Cardiac fibroblast (primary cell): ENCODE results near the gene ATL3.
A peak's percentile ranks its signal among the peaks of the same experiment; 100 is the strongest.

ENCODE experiments used
- DNase-seq, 2 donors: peaks; one replicate each; pipeline versions ENCODE4 v3.0.0 to v3.0.0-alpha.2; 2010; ENCODE audit warnings: low read depth in 2 of 2
- H3K4me3 ChIP-seq, 2 donors: replicated peaks in 1 of 2; 1 replicate in 1 of 2; 2 replicates in 1 of 2; pipeline ENCODE4 v1.5.1; 2011; ENCODE audit warnings: low read depth in 2 of 2, low read length in 2 of 2, mild to moderate bottlenecking in 2 of 2, moderate library complexity in 1 of 2
- CTCF ChIP-seq: IDR thresholded peaks from one replicate; pipeline ENCODE4 v1.5.1; 2011; ENCODE audit warnings: low read depth, mild to moderate bottlenecking, low read length, inconsistent platforms

The ATL3 gene

GRCh38 chr11:63682066-63683021 lies 11.2 kb upstream of the ATL3 start:
- DNase-seq: peak in 1 of 2 donors; percentile 24
- TF ChIP-seq CTCF: no peak

DNA sequence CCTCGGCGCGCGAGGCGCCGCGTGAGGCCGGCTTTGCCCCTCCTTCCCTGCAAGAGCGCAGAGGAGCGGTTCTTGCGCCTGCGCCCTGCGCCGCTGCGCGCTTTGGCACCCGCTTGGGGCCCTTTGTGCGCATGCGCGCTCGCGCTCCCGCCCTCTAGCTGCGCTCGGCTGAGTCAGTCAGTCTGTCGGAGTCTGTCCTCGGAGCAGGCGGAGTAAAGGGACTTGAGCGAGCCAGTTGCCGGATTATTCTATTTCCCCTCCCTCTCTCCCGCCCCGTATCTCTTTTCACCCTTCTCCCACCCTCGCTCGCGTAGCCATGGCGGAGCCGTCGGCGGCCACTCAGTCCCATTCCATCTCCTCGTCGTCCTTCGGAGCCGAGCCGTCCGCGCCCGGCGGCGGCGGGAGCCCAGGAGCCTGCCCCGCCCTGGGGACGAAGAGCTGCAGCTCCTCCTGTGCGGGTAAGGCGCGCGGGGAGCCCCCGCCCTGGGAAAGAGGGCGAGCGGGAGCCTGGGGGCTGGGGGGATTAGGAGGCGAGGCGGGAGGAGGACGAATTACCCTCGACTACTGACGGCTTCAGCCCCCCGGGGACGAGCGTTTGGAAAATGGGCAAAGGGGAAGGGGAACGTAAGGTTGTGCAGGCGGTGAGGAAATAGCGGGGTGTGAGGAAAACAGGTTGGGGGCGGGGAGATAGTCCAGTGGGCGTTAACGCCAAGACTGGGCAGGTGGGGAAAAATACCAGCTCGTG lies 10.3 kb upstream of the ATL3 start, which contains the start of gene RTN3:
Gene RTN3, plus strand, starts transcription at position 180 of the 745 bp plus-strand sequence. Its CDS starts 137 bp downstream, at position 317.
- no peak for TF ChIP-seq CTCF
- peak; percentile 98 to 99 for DNase-seq
- H3K4me3 ChIP-seq: peak within 1 kb of the TSS; percentile 96 to 97

More at GRCh38 chr11:63682066-63683021, 11.2 kb upstream of the ATL3 start:
- H3K4me3 ChIP-seq: peak overlapping the region; percentile 96 to 97

DNA sequence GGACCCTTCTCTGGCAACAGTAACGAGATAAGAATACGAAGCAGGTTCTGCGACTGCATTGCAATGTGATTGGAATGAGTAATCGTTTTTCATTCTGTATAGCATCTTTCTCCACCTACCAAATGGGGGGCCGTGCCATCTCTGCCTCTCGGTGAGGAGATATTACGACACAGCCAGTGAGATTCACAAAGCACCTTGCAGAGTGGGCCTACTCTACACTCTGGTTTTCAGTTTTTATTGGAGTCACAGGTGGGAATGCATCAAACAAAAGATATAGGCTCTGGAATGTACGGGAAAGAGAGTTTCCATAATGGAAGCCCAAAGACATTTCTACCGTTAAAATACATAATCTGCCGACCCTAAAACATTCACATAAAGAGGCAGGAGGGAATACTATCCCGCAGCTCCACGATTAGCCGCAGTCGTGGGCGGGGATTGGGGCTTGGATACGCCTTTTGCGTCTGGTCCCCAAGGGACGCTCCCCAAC lies 9.7 kb upstream of the ATL3 start:
- no peak for TF ChIP-seq CTCF
- H3K4me3 ChIP-seq: peak overlapping the region; percentile 8 to 48
- no peak for DNase-seq

DNA sequence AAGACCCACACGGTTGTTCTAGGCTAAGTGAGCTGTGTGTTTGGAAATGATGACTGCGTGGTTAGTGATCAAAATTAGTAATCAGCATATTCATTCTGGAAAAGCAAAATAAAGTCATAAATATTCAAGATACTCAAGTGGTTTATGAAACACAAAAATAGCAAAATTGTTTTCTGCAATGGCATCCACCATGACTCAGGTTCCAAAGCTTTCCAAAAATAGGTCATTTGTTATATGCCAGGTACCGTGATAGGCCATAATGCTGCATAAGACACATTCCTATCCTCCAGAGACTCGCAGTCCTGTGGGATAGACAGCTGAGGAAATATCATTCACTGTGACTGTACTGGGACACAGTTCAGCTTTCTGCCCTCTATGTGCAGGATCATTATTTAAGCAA lies 2.4 kb upstream of the ATL3 start:
- no peak for TF ChIP-seq CTCF
- DNase-seq: peak in 1 of 2 donors; percentile 44
- no peak overlapping the region for H3K4me3 ChIP-seq

DNA sequence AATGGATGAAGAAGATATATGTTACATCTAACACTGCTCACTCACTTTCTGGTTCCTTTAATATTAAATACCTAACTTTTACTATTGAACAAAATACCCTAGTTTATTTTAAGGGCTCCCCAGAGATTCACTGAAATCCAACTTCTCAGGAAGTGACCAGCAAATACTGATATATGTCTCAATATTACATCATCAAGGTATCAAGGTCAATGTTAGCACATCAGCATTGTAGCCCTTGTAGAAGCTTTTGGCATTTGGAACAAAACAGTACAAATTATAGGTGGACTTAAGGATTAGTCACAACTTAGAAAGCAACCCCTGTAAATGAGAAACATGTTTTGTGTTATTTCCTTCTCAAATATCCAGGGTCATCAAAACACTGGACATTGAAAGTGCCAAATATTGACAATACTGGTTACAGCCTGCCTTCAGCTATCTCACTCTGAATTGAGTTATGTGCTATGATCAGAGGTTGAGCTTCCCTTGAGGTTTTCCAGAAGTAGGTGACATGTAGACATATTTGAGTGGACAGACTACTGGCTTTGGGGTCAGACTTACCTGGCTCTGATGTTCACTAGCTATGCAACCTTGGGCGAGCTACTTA lies 1.9 kb upstream of the ATL3 start:
- no peak for DNase-seq
- H3K4me3 ChIP-seq: no peak overlapping the region
- TF ChIP-seq CTCF: no peak

DNA sequence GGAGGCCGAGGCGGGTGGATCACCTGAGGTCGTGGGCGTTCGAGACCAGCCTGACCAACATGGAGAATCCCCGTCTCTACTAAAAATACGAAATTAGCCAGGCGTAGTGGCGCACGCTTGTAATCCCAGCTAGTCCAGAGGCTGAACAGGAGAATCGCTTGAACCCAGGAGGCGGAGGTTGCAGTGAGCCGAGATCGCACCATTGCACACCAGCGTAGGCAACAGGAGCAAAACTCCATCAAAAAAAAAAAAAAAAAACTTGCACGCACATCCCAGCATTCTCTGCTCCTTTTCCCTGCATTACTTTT lies 934 bp upstream of the ATL3 start:
- H3K4me3 ChIP-seq: no peak overlapping the region
- no peak for DNase-seq
- no peak for TF ChIP-seq CTCF
